ENCODE results near the gene CCNB1. TPM values are rescaled to one million over a fixed set of nuclear protein-coding genes. Genes with fewer than 3 reads are reported as not detected.

Gene CCNB1
- total and polyA plus RNA-seq, 4 donors = 1.0 to 82.5 (median 5.8) TPM

DNA sequence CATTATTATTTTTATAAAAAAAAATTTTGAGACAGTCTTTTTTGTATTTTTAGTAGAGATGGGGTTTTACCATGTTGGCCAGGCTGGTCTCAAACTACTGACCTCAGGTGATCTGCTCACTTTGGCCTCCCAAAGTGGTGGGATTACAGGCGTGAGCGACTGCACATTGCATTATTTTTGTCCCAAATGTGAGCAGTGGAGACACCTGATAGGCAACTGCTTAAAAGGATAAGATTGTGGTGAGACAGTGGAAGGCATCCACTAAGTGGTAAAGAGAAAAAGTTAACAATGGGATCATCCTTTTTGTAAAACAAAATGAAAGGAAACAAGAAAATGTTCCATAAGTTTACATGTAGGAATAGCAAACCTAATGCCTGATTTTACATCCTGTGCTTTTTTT, 20.4 kb downstream of the CCNB1 start:
- Histone ChIP-seq H3K36me3 (ENCODE audit: control insufficient read depth in 4 of 4, insufficient read depth in 3 of 4, low read depth in 1 of 4, low read length in 3 of 4) (no peaks in the 10 kb centered on the region), H3K4me1 (ENCODE audit: control insufficient read depth in 4 of 4, insufficient read depth in 4 of 4, low read length in 3 of 4) (peaks cover 0 to 14% (median 13%) of the 10 kb centered on the region in 4 donors), H3K9ac (ENCODE audit: low read depth in 1 of 2, low read length in 2 of 2) (no peak overlapping the region), H3K9me3 (ENCODE audit: control insufficient read depth in 4 of 4, low read length in 3 of 4) (no peaks in the 10 kb centered on the region), H3K4me3 (ENCODE audit: low read depth in 1 of 3, low read length in 3 of 3) (no peak overlapping the region), H3K27ac (ENCODE audit: low read depth in 1 of 2, low read length in 2 of 2) (no peak overlapping the region), H3K27me3 (ENCODE audit: control insufficient read depth in 4 of 4, insufficient read depth in 4 of 4, low read length in 3 of 4) (no peaks in the 10 kb centered on the region)
- no peak for TF ChIP-seq YY1 (IDR thresholded peaks at IDR 0.05)
- TF ChIP-seq SP1 (IDR thresholded peaks at IDR 0.05) = no peak
- no peak for TF ChIP-seq GABPA (IDR thresholded peaks at IDR 0.05 in 1 of 2, conservative IDR thresholded peaks at IDR 0.05 in 1 of 2)
- TF ChIP-seq, protein P1, sequence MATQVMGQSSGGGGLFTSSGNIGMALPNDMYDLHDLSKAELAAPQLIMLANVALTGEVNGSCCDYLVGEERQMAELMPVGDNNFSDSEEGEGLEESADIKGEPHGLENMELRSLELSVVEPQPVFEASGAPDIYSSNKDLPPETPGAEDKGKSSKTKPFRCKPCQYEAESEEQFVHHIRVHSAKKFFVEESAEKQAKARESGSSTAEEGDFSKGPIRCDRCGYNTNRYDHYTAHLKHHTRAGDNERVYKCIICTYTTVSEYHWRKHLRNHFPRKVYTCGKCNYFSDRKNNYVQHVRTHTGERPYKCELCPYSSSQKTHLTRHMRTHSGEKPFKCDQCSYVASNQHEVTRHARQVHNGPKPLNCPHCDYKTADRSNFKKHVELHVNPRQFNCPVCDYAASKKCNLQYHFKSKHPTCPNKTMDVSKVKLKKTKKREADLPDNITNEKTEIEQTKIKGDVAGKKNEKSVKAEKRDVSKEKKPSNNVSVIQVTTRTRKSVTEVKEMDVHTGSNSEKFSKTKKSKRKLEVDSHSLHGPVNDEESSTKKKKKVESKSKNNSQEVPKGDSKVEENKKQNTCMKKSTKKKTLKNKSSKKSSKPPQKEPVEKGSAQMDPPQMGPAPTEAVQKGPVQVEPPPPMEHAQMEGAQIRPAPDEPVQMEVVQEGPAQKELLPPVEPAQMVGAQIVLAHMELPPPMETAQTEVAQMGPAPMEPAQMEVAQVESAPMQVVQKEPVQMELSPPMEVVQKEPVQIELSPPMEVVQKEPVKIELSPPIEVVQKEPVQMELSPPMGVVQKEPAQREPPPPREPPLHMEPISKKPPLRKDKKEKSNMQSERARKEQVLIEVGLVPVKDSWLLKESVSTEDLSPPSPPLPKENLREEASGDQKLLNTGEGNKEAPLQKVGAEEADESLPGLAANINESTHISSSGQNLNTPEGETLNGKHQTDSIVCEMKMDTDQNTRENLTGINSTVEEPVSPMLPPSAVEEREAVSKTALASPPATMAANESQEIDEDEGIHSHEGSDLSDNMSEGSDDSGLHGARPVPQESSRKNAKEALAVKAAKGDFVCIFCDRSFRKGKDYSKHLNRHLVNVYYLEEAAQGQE (IDR thresholded peaks at IDR 0.05) = no peak
- TF ChIP-seq, protein P2, sequence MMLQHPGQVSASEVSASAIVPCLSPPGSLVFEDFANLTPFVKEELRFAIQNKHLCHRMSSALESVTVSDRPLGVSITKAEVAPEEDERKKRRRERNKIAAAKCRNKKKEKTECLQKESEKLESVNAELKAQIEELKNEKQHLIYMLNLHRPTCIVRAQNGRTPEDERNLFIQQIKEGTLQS (IDR thresholded peaks at IDR 0.05) = no peak
- TF ChIP-seq, protein P3, sequence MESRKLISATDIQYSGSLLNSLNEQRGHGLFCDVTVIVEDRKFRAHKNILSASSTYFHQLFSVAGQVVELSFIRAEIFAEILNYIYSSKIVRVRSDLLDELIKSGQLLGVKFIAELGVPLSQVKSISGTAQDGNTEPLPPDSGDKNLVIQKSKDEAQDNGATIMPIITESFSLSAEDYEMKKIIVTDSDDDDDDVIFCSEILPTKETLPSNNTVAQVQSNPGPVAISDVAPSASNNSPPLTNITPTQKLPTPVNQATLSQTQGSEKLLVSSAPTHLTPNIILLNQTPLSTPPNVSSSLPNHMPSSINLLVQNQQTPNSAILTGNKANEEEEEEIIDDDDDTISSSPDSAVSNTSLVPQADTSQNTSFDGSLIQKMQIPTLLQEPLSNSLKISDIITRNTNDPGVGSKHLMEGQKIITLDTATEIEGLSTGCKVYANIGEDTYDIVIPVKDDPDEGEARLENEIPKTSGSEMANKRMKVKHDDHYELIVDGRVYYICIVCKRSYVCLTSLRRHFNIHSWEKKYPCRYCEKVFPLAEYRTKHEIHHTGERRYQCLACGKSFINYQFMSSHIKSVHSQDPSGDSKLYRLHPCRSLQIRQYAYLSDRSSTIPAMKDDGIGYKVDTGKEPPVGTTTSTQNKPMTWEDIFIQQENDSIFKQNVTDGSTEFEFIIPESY (IDR thresholded peaks at IDR 0.05) = no peak
- no peak for TF ChIP-seq HNF4A (conservative IDR thresholded peaks at IDR 0.05)
- no peak for DNase-seq (ENCODE audit: low spot score)
- WGBS = 96% methylated on average over 2 of the region's 2 CpGs

DNA sequence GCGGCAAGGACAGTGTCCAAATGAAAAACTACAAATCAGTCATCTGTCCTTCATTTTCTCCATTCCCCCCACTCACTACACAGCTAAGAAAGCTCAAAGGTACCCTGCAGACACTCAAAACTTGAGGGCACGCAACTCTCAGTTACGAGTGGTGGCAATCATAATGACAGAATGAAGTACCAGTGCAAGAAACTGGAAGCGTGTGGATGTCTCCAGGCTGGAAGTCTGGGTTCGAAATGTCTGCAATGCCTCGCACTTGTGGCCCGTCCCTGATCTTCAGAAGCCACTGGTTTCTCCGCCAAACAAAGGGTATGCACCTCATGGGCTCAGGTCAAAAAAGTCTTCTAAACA, 21.8 kb downstream of the CCNB1 start:
- peaks cover 0 to 14% (median 13%) of the 10 kb centered on the region in 4 donors for H3K4me1 ChIP-seq (ENCODE audit: control insufficient read depth in 4 of 4, insufficient read depth in 4 of 4, low read length in 3 of 4)
- H3K27me3 ChIP-seq (ENCODE audit: control insufficient read depth in 4 of 4, insufficient read depth in 4 of 4, low read length in 3 of 4) = no peaks in the 10 kb centered on the region
- H3K4me3 ChIP-seq (ENCODE audit: low read depth in 1 of 3, low read length in 3 of 3) = peak overlapping the region; percentile 64 to 99 (median 99)
- TF ChIP-seq, protein P4, sequence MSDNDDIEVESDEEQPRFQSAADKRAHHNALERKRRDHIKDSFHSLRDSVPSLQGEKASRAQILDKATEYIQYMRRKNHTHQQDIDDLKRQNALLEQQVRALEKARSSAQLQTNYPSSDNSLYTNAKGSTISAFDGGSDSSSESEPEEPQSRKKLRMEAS (IDR thresholded peaks at IDR 0.05) = no peak
- TF ChIP-seq, protein P2 (IDR thresholded peaks at IDR 0.05) = no peak
- TF ChIP-seq, protein P5, sequence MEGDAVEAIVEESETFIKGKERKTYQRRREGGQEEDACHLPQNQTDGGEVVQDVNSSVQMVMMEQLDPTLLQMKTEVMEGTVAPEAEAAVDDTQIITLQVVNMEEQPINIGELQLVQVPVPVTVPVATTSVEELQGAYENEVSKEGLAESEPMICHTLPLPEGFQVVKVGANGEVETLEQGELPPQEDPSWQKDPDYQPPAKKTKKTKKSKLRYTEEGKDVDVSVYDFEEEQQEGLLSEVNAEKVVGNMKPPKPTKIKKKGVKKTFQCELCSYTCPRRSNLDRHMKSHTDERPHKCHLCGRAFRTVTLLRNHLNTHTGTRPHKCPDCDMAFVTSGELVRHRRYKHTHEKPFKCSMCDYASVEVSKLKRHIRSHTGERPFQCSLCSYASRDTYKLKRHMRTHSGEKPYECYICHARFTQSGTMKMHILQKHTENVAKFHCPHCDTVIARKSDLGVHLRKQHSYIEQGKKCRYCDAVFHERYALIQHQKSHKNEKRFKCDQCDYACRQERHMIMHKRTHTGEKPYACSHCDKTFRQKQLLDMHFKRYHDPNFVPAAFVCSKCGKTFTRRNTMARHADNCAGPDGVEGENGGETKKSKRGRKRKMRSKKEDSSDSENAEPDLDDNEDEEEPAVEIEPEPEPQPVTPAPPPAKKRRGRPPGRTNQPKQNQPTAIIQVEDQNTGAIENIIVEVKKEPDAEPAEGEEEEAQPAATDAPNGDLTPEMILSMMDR (IDR thresholded peaks at IDR 0.05; ENCODE audit: low read depth, low read length, missing input control) = no peak
- TF ChIP-seq HNF4G (IDR thresholded peaks at IDR 0.05) (no peak), FOXA2 (IDR thresholded peaks at IDR 0.05) (no peak), NR2F2 (IDR thresholded peaks at IDR 0.05) (no peak), YY1 (IDR thresholded peaks at IDR 0.05) (no peak), SP1 (IDR thresholded peaks at IDR 0.05) (no peak), EGR1 (IDR thresholded peaks at IDR 0.05; ENCODE audit: low read depth in 2 of 2) (no peak), RAD21 (IDR thresholded peaks at IDR 0.05) (no peak), FOXA1 (IDR thresholded peaks at IDR 0.05) (no peak), GABPA (IDR thresholded peaks at IDR 0.05 in 1 of 2, conservative IDR thresholded peaks at IDR 0.05 in 1 of 2) (no peak)
- TF ChIP-seq, protein P3 (IDR thresholded peaks at IDR 0.05) = no peak
- no peak for DNase-seq (ENCODE audit: low spot score)
- 20% methylated on average over 8 of the region's 8 CpGs for WGBS
- H3K36me3 ChIP-seq (ENCODE audit: control insufficient read depth in 4 of 4, insufficient read depth in 3 of 4, low read depth in 1 of 4, low read length in 3 of 4) = no peaks in the 10 kb centered on the region
- H3K9ac ChIP-seq (ENCODE audit: low read depth in 1 of 2, low read length in 2 of 2) = peak overlapping the region in 1 of 2 donors; percentile 73
- H3K27ac ChIP-seq (ENCODE audit: low read depth in 1 of 2, low read length in 2 of 2) = peak overlapping the region in 1 of 2 donors; percentile 20
- H3K9me3 ChIP-seq (ENCODE audit: control insufficient read depth in 4 of 4, low read length in 3 of 4) = no peaks in the 10 kb centered on the region

All from liver (tissue), 9 donors.